HUDEP-2 (cell line): ENCODE data around the gene PTEN.
"Not testable (repeated sequence)": the region's sequence is repeated elsewhere in the genome, so short reads cannot be mapped to it uniquely, and the experiment has no call there.

Experiments used
- DNase-seq, 76 experiments: peaks; one replicate each; lab custom pipeline; 2025; ENCODE audit not compliant: unreplicated experiment in 76 of 76; lab: John Stamatoyannopoulos, UW

PTEN gene

DNA sequence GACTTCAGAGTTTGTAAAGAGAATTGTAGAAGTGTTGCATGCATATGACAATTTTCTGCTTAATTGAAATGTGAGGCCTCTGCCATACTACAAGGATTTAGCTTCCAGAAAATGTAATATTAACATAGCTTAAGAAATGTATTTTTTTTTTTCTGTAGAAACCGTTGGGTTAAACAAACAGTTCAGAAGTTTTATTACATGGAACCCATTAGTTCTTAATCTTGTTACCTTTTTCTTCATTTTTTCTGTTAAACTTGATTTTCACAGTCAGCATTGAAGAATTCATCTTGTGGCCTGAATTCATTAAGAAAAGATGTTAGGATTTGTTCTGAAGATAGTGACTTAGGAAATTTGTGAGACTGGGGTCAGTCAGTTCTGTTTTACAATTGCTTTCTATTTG lies 4.9 kb downstream of the PTEN start:
- no peak for DNase-seq

- DNase-seq = peak in 1 of 76 experiments; percentile 0
Observed at GRCh38 chr10:87869139-87869538, 5.7 kb downstream of the PTEN start.

- no peak for DNase-seq
Observed at GRCh38 chr10:87869773-87870551, 6.5 kb downstream of the PTEN start.

DNA sequence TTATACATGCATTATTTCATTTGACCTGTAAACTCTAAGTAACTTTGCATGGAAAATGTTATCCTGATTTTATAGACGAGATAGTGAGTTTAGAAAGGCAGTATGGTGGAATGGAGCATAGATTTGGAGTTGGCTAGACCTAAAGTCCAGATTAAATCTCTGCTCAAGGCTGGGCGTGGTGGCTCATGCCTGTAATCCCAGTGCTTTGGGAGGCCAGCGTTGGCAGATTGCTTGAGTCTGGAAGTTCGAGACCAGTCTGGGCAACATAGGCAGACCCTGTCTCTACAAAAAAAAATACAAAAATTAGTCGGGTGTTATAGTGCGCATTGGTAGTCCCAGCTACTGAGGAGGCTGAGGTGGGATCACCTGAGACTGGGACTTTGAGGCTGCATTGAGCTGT lies 9.4 kb downstream of the PTEN start:
- no peak for DNase-seq

- DNase-seq = no peak
Observed at GRCh38 chr10:87873656-87874055, 10.2 kb downstream of the PTEN start.

GRCh38 chr10:87875929-87876571 lies 12.6 kb downstream of the PTEN start:
- DNase-seq = no peak

DNA sequence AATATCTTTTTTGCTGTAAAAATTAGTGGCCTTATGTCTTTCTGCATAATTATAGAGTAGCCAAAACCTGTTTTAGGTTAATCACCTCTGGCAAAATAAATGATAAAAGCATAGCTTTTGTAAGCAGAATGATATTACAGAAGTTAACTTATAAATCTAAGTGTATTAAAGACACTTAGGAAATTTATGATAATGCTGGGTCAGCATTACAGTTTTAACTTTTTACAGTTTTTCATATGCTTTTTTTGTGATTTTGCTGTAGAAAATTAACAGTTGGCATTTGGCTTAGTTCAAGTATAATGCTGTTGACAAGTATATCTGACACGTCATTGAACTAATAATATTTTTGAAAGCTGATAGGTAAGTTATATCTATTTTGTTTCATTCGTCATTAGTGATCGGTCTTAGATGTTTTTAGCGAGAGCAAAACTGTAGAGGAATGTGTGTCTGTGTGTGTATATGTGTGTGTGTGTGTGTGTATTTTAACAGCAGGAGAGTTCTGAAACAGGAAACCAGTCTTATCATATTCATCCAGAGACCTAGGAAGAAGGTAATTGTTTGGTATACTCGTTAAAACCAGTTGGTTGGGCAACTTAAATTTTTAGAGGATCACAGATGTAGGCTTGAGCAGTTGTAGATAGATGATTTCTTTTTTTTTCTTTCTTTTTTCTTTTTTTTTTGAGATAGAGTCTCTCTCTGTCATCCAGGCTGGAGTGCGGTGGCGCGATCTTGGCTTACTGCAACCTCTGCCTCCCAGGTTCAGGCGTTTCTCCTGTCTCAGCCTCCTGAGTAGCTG lies 15.4 kb downstream of the PTEN start:
- peak in 19 of 76 experiments; percentile 11 to 61 (median 29) for DNase-seq

DNA sequence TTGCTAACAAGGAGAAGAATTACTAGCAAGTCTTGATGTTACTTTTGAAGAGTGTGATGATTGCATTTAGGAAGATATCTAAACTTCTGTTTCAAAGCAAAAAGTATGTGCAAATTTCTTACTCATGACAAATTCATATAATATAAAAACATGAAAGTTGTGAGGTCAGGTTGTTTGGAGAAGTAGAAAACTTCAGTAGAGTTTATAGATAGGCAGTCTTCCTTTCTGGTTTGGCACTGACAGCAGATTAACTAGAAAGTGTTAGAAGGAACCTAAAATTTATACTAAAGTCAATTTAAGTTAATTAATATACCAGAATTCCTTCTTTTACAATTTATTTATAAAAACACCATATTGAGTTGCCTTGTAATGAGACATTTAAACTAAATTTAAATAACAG lies 16.9 kb downstream of the PTEN start:
- DNase-seq = no peak

GRCh38 chr10:87881373-87882059 lies 18.1 kb downstream of the PTEN start:
- DNase-seq = not testable (repeated sequence)

GRCh38 chr10:87882555-87883294 lies 19.3 kb downstream of the PTEN start:
- no peak for DNase-seq

DNA sequence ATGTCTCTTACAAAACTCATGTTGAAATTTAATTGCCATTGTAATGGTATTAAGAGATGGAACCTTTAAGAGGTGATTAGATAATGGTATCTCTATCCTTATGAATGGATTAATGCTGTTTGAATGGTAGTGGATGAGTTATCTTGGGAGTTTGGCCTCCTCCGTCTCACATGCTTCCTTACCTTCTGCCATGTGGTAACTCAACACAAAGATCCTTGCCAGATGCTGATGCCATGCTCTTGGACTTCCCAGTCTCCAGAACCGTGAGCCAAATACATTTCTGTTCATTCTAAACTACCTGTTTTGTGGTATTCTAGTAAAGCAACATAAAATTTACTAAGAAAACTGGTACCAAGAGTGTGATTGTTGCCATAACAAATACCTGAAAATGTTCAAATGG lies 23.2 kb downstream of the PTEN start:
- no peak for DNase-seq

DNA sequence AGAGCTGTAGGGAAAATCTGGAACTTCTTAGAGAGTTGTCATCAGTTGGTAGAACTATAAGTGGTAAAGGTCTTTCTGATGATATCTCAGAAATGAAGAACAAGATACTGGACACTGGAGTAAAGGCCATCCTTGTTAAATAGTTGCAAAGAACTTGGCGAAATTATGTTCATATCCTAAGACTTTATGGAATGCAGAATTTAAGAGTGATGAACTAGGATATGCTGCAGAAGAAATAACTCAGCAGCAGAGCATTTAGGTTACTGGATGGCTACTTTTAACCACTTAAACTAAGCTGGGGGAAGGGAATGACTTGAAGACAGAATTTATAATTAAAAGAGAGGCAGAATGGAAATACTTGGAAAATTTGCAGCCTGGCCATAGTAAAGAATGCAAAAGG lies 23.7 kb downstream of the PTEN start:
- no peak for DNase-seq

DNA sequence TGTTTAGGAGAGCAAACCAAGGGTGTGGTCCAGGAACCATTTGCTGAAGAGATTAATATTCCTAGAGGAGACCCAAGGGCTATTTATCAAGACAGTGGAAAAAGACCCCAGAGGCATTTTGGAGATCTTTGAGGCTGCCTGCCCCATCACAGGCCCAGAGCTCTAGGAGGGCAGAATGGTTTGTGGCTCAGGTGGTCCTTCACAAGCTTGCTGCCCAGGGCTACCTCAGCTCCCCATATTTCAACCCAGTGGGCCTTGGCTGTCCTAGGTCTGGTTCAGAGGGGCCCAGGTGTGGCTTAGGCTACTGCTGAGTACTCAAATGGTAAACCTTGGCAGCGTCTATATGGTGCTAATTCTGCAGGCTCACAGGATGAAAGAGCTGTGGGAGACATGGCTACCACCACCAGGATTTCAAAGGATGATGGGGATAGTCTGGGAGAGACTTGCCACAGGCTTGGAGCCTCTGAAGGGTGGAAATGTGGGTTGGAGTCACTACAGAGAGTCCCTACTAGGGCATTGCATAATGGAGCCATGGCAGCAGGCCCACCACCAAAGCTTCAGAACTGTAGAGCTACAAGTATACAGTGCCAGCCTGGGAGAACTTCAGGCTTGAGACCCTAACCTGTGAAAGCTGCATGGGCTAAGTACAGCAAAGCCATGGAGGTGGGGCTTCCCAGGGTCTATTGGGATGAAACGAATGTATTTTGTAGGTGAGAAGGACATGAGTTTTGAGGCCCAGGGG lies 24.3 kb downstream of the PTEN start:
- DNase-seq = no peak

DNA sequence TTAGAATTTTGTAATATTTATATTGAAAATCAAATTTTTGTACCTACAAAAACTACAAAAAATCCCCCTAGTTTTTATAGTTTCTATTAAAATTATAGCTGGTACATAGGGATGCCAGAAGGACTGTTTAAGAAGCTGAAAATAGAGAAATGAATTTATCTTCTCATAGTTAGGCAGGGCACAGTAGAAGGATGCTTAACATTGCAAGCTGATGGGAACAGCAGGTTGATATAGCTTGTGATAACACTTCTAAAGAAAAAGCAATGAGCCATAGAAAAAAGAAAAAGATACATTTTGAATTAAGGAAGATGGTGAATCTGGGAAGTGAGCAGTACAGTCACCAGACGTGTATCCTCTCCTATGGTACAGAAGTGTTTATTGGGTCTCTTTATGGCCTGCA lies 32.0 kb downstream of the PTEN start:
- no peak for DNase-seq

DNA sequence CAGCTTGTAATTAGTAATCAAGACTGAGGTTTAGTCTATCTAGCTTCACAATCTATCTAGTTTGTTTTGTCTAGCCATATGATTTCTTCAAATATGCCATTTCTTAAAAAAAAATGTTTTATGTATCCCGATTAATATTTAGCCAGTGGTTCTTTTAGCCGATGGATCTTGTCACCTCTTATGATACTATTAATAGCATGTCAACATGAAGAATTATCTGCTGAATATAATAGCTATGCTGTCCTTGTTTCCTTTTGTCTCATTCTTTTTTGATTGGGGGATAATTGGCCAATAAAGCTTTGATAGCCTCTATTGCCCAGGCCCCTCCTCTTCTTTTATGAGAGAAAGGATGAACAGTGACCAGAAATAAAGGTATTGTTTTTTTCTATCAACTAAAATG lies 32.8 kb downstream of the PTEN start:
- no peak for DNase-seq

GRCh38 chr10:87897957-87898356 lies 34.5 kb downstream of the PTEN start:
- not testable (repeated sequence) for DNase-seq

DNA sequence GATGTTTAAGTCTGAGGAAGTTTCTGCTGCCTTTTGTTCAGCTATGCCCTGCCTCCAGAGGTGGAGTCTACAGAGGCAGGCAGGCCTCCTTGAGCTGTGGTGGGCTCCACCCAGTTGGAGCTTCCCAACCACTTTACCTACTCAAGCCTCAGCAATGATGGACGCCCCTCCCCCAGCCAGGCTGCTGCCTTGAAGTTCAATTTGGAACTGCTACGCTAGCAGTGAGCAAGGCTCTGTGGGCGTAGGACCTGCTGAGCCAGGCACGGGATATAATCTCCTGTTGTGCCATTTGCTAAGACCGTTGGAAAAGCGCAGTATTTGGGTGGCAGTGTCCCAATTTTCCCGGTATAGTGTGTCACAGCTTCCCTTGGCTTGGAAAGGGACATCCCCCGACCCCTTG lies 40.0 kb downstream of the PTEN start:
- DNase-seq = not testable (repeated sequence)

DNA sequence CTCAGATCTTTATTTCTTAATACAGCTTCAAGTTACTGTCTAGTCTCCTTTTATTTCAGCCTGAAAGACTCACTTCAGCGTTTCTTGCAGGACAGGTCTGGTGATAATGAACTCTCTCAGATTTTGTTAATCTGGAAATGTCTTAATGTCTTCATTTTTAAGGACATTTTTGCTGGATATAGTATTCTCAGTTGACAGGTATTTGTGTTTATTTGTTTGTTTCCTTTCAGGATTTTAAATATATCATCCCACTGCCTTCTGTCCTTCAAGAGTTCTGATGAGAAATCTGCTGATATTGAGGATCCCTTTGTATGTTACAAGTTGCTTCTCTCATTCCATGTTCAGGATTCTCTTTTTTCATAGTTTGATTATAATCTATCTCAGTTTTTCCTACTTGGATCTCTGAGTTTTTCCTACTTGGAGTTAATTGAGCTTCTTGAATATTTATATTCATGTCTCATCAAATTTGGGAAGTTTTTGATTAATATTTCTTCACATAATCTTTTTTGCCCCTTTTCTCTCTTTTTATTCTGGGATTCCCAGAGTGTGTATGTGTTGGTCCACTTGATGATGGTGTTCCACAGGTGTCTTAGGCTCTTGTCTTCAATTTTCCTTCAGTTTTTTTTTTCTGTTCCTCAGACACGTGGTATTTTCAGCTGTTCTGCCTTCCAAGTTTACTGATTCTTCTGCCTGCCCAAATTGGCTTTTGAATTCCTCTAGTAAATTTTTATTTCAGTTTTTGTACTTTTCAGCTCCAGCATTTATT lies 49.9 kb downstream of the PTEN start:
- DNase-seq = no peak

DNA sequence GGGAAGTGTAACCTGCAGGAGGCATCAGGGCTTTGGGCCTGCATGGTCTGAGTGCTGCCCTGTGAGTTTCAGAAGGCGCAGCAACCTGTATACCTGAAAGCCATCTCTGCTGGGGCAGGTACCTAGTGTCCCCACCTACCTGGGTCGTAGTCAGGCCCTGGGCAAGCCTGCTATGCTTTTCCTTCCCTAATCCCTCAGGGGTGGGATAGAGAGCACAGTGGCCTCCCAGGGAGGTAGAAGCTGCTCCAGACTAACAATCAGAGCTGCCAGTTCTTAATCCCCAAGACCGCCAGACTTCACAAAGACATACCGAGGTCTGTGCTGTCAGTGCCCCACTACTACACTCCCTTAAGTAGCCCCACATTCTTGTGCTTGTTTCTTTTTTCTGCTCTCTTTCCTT lies 52.0 kb downstream of the PTEN start:
- DNase-seq = no peak
